Stomach (tissue), 4 donors: Measurements from ENCODE around the gene CIAO3.

Source experiments
- CTCF ChIP-seq, 7 experiments: fragments of 450-650 bp in 4 of 7; fragments of 200-600 bp in 3 of 7; sonication (generic) in 3 of 7; IDR thresholded peaks; one replicate each; pipeline ENCODE4 v1.5.1; 2016 to 2019; ENCODE audit warnings: antibody characterized with exemption in 7 of 7, control low read depth in 2 of 7, mild to moderate bottlenecking in 1 of 7
- EP300 ChIP-seq: sonication (generic); formaldehyde crosslinking; IDR thresholded peaks from one replicate; pipeline ENCODE4 v1.6.1; 2017; ENCODE audit warnings: antibody characterized with exemption
- POLR2AphosphoS5 ChIP-seq, 3 donors: sonication (generic); formaldehyde crosslinking; IDR thresholded peaks; one replicate each; pipeline ENCODE4 v1.6.1; 2016; ENCODE audit warnings: antibody characterized with exemption in 3 of 3

GRCh38 chr16:750485-750884 is 9.7 kb upstream of the CIAO3 start:
- TF ChIP-seq CTCF (IDR thresholded peaks at IDR 0.05) (no peak), POLR2AphosphoS5 (IDR thresholded peaks at IDR 0.05) (no peak), EP300 (no peak)
